OCI-LY7 (cell line): ENCODE data around the gene CNGA4. TPM values are rescaled to one million over a fixed set of nuclear protein-coding genes. Genes with fewer than 3 reads are reported as not detected.

ENCODE experiments used
- BruUV-seq: library from RNA; stranded (reverse); fragments of 400-500 nt; replicated peaks from 2 replicates; lab custom pipeline; 2021; lab: Mats Ljungman, UMichigan
- CTCF ChIA-PET: fragments of 300-600 bp; sonication (Branson Sonifier 250); formaldehyde crosslinking; loops from one replicate; lab custom pipeline; 2022; ENCODE audit warnings: antibody characterized with exemption; ENCODE audit not compliant: unreplicated experiment; lab: Charles Lee
- POLR2A ChIA-PET: fragments of 300-600 bp; sonication (Branson Sonifier 250); formaldehyde crosslinking; loops from one replicate; lab custom pipeline; 2022; ENCODE audit warnings: antibody characterized with exemption; lab: Charles Lee
- DNase-seq: peaks from one replicate; pipeline ENCODE4 v3.0.0-alpha.2; 2015; ENCODE audit warnings: low spot score
- H2AFZ ChIP-seq: fragments of 200-600 bp; sonication (generic), shearing (Covaris generic); 2 replicates; pipeline ENCODE4 v1.6.1; 2014; ENCODE audit warnings: mild to moderate bottlenecking, antibody characterized with exemption, low read length, moderate library complexity
- H3K27ac ChIP-seq: fragments of 200-600 bp; sonication (generic); 2 replicates; pipeline ENCODE4 v1.5.1; 2014; ENCODE audit warnings: mixed run types, low read depth, mild to moderate bottlenecking, moderate library complexity, low read length, inconsistent platforms; ENCODE audit not compliant: poor library complexity, severe bottlenecking
- H3K36me3 ChIP-seq: fragments of 200-600 bp; sonication (generic); 2 replicates; pipeline ENCODE4 v1.6.1; 2014; ENCODE audit warnings: mild to moderate bottlenecking, antibody characterized with exemption, low read length, moderate library complexity, mixed read lengths; ENCODE audit not compliant: insufficient read depth
- H3K4me1 ChIP-seq: fragments of 200-600 bp; sonication (generic); 2 replicates; pipeline ENCODE4 v1.5.1; 2014; ENCODE audit warnings: mild to moderate bottlenecking, low read length; ENCODE audit not compliant: insufficient read depth, poor library complexity, severe bottlenecking
- H3K4me2 ChIP-seq: fragments of 200-600 bp; sonication (generic); 2 replicates; pipeline ENCODE4 v1.6.1; 2014; ENCODE audit warnings: mild to moderate bottlenecking, low read length
- H3K4me3 ChIP-seq: fragments of 200-600 bp; sonication (generic); 2 replicates; pipeline ENCODE4 v1.5.1; 2014; ENCODE audit warnings: mild to moderate bottlenecking, low read depth, low read length; ENCODE audit not compliant: poor library complexity, severe bottlenecking
- H3K79me2 ChIP-seq: fragments of 200-600 bp; sonication (generic); 2 replicates; pipeline ENCODE4 v1.6.1; 2016; ENCODE audit warnings: low read depth, mild to moderate bottlenecking, low read length, moderate library complexity, mixed read lengths; ENCODE audit not compliant: insufficient read depth
- H3K9me2 ChIP-seq: fragments of 200-600 bp; sonication (generic); 2 replicates; pipeline ENCODE4 v1.6.1; 2016; ENCODE audit warnings: mild to moderate bottlenecking, low read length, mixed read lengths; ENCODE audit not compliant: insufficient read depth
- H3K9me3 ChIP-seq: fragments of 200-600 bp; sonication (generic); 2 replicates; pipeline ENCODE4 v1.6.1; 2014; ENCODE audit warnings: mild to moderate bottlenecking, mixed run types, low read length, mixed read lengths
- H4K20me1 ChIP-seq: fragments of 200-600 bp; sonication (generic); 2 replicates; pipeline ENCODE4 v1.6.1; 2014; ENCODE audit warnings: mild to moderate bottlenecking, antibody characterized with exemption, low read length, moderate library complexity, mixed read lengths; ENCODE audit not compliant: insufficient read depth
- CTCF ChIP-seq: fragments of 200-600 bp; sonication (generic); conservative IDR thresholded peaks from 2 replicates; pipeline ENCODE4 v1.5.1; 2014; ENCODE audit warnings: mild to moderate bottlenecking, antibody characterized with exemption, low read length, moderate library complexity, mixed read lengths
- EZH2phosphoT487 ChIP-seq: fragments of 200-600 bp; sonication (generic); IDR thresholded peaks from 2 replicates; pipeline ENCODE4 v1.6.1; 2018; ENCODE audit warnings: low read depth, borderline replicate concordance, mild to moderate bottlenecking, mixed run types, antibody characterized with exemption, low read length, moderate library complexity, mixed read lengths
- intact Hi-C: fragments of 100-400 bp; cut with micrococcal nuclease; formaldehyde crosslinking; loops from one replicate; pipeline ENCODE4 v1.10.0; 2022; ENCODE audit not compliant: unreplicated experiment
- total RNA-seq, 2 experiments: library from RNA; depleted of rRNA in 1 of 2; stranded (reverse); fragments of >200 nt in 1 of 2; shearing (Covaris generic) in 1 of 2; gene quantifications; 2 replicates each; pipeline ENCODE4 v1.2.3, GENCODE V29; 2014 to 2022

The CNGA4 gene
- total RNA-seq, 2 experiments from 2014 or later: 0.28 to 0.97 TPM

GRCh38 chr11:6237266-6237665 lies 1.6 kb upstream of the CNGA4 start:
- DNase-seq: no peak
- no peaks in the 10 kb centered on the region for H4K20me1 ChIP-seq
- no peak overlapping the region for H3K4me2 ChIP-seq
- no peak overlapping the region for H3K4me3 ChIP-seq
- no peak for TF ChIP-seq EZH2phosphoT487
- no peak for TF ChIP-seq CTCF
- H3K9me3 ChIP-seq: no peaks in the 10 kb centered on the region
- BruUV-seq: no TSS peak
- H3K9me2 ChIP-seq: no peaks in the 10 kb centered on the region
- intact Hi-C loops: loop anchor here (10.0 kb wide), 3 partner anchors 448 to 688 kb away; partner anchors contain the start of genes MRPL17, OR2D3, TRIM22 and TRIM5
- H3K27ac ChIP-seq: no peak overlapping the region
- H3K4me1 ChIP-seq: peaks cover 30% of the 10 kb centered on the region
- H3K79me2 ChIP-seq: peaks cover 16% of the 10 kb centered on the region; the same call in 1 of the 2 replicates
- H2AFZ ChIP-seq: no peak overlapping the region
- no peaks in the 10 kb centered on the region for H3K36me3 ChIP-seq
- ChIA-PET POLR2A (interaction anchor here (1.5 kb wide), 1 partner anchor 13 kb away, joined by 4 read pairs; no protein-coding TSS in a partner anchor), CTCF (no interaction called here)

- POLR2A ChIA-PET: interaction anchor here (0.5 to 1.5 kb wide), 3 partner anchors 13 to 206 kb away, joined by 4 to 7 read pairs (median 4); partner anchors contain the start of gene C11orf42
- no TSS peak for BruUV-seq
- no peaks in the 10 kb centered on the region for H4K20me1 ChIP-seq
- H3K4me2 ChIP-seq: no peak overlapping the region
- no peak overlapping the region for H3K27ac ChIP-seq
- H3K36me3 ChIP-seq: no peaks in the 10 kb centered on the region
- TF ChIP-seq EZH2phosphoT487 (no peak), CTCF (no peak)
- no peaks in the 10 kb centered on the region for H3K9me2 ChIP-seq
- peaks cover 30% of the 10 kb centered on the region for H3K4me1 ChIP-seq
- peak overlapping the region; percentile 42 for H2AFZ ChIP-seq
- intact Hi-C loops: loop anchor here (10.0 kb wide), 3 partner anchors 447 to 687 kb away; partner anchors contain the start of genes MRPL17, OR2D3, TRIM22 and TRIM5
- no peak overlapping the region for H3K4me3 ChIP-seq
- H3K9me3 ChIP-seq: no peaks in the 10 kb centered on the region
- DNase-seq: no peak
- H3K79me2 ChIP-seq: peaks cover 14% of the 10 kb centered on the region; the same call in 1 of the 2 replicates
- CTCF ChIA-PET: no interaction called here
Observed at GRCh38 chr11:6237761-6238302, 1.1 kb upstream of the CNGA4 start.

GRCh38 chr11:6240139-6240538 lies 1.2 kb downstream of the CNGA4 start:
- H3K27ac ChIP-seq: no peak overlapping the region
- H3K9me2 ChIP-seq: no peaks in the 10 kb centered on the region
- intact Hi-C loops: no loop called here
- ChIA-PET CTCF (interaction anchor here (1.1 kb wide), 1 partner anchor 10 kb away, joined by 4 read pairs; no protein-coding TSS in a partner anchor), POLR2A (interaction anchor here (1.3 kb wide), 1 partner anchor 11 kb away, joined by 5 read pairs; no protein-coding TSS in a partner anchor)
- no peak overlapping the region for H3K4me2 ChIP-seq
- no peak overlapping the region for H3K4me3 ChIP-seq
- no TSS peak for BruUV-seq
- DNase-seq: no peak
- no peaks in the 10 kb centered on the region for H4K20me1 ChIP-seq
- no peak for TF ChIP-seq EZH2phosphoT487
- TF ChIP-seq CTCF: no peak
- H3K36me3 ChIP-seq: no peaks in the 10 kb centered on the region
- peaks cover 18% of the 10 kb centered on the region for H3K4me1 ChIP-seq
- no peak overlapping the region for H2AFZ ChIP-seq
- no peaks in the 10 kb centered on the region for H3K79me2 ChIP-seq
- no peaks in the 10 kb centered on the region for H3K9me3 ChIP-seq
